Activated T-helper 1 cell treated with anti-CD3 and anti-CD28 coated beads, Interleukin-2, amount 50 U/mL, for 16 hours (primary cell): Measurements from ENCODE around the gene GULP1.

Experiments
- DNase-seq, 2 donors: peaks; one replicate each; pipeline ENCODE4 v3.0.0-alpha.2; 2020; ENCODE audit warnings: low read depth in 1 of 2, low spot score in 1 of 2

The GULP1 gene

GRCh38 chr2:188367164-188367563 lies 75.5 kb downstream of the GULP1 start:
- no peak for DNase-seq

- DNase-seq, result no peak
Observed at GRCh38 chr2:188369365-188369764, 77.7 kb downstream of the GULP1 start.

DNA sequence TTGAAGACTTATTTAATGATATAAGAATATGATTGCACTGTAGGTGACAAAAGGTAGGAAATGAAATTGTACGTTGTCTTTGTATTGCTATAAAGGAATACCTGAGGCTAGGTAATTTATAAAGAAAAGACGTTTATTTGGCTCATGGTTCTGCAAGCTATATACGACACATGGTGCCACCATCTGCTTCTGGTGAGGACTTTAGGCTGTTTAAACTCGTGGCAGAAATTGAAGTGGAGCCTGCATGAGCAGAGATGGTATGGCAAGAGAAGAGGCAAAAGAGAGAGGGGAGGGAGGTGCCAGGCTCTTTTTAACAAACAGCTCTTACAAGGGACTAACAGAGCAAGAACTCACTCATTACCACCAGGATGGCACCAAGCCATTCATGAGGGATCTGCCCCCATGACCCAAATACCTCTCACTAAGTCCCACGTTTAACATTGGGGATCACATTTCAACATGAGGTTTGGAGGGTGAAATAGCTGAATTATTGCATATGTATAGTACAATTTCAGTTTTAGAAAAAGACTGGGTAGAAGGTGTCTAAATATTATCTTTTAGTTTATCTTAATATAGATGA lies 86.8 kb downstream of the GULP1 start:
- DNase-seq, result no peak

DNA sequence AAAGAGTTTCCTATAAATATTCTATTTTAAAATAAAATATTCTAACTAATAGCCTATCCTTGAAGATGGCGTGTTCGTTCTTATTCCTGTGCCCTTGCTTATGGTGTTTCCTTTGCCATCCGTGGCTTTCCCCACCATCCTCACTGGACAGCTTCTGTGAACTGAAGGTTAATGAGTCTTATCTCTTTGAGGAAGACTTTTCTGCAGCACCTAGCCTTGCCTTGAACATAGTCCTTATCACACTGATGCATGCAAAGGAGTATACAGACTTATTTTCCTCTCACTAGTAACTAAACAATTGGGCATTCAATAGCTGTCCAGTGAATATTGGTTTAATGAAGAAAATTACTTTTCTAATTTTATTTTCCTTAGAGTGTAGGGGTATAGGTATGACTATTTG lies 88.1 kb downstream of the GULP1 start:
- no peak for DNase-seq

DNA sequence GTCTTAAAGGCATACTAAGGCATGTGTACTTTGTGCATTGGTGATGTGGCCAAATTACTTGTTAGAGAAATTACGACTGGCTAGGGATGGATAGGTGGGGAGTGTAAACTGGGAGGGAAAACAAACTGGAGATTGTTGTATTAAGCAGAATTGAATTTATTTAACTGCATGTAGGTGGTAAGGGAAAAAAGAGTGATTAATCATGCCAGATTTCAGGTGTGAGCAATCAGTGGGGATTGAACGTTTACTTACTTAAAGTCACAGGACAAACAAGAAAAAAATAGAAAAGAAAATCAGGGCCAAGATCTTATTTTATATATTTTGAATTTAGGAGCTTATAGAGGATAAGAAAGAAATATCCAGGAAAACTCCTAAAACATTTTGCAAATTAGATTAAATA lies 88.6 kb downstream of the GULP1 start:
- DNase-seq, result no peak

GRCh38 chr2:188381614-188382013 lies 89.9 kb downstream of the GULP1 start:
- no peak for DNase-seq

DNA sequence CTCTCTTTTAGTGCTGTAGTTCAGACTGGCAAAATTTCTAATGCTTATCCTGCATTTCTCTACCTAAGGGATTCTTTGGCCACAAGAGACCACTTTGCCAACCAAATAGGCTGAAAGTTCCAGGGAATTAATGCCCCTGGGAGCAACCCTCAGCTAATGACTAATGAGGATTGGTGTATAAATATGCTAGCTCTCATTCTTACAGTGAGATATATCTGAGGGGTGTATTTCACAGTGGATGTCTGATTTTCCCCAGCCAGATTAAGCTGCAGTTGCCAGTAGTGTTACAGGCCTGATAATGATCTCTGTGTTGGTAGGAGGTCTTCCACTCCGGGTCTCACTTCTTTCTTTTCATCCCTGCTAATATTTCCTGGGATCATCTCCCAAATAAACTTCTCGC lies 90.4 kb downstream of the GULP1 start:
- DNase-seq, result no peak

- no peak for DNase-seq
Observed at GRCh38 chr2:188383158-188383557, 91.5 kb downstream of the GULP1 start.

DNA sequence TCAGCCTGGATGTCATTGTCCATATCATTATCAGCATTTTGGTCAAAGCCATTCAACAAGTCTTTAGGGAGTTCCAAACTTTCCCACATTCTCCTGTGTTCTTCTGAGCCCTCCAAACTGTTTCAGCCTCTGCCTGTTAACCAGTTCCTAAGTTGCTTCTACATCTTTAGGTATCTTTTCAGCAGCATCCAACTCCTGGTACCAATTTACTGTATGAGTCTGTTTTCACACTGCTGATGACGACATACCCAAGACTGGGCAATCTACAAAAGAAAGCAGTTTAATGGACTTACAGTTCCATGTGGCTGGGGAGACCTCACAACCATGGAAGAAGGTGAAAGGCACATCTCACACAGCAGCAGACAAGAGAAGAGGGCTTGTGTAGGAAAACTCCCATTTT lies 94.2 kb downstream of the GULP1 start:
- no peak for DNase-seq

DNA sequence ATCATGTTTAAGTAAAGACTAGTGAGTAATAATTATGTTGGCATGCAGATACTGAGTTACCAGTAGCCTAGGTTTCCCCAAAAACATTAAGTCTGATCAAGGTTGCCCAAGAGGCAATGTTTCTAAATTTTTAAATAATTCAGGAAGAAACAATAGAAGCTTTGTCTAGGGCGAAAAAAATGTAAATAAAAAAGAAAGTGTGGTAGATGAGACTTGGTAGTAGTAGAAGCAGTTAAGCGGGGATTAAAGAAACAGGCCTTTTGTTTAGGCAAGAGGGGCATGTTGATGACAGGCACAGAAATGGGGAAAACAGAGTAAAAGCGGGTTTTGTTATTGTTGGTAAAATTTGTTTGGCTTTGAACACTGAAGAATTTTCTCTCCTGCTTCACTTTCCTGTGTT lies 97.2 kb downstream of the GULP1 start:
- DNase-seq, result no peak

DNA sequence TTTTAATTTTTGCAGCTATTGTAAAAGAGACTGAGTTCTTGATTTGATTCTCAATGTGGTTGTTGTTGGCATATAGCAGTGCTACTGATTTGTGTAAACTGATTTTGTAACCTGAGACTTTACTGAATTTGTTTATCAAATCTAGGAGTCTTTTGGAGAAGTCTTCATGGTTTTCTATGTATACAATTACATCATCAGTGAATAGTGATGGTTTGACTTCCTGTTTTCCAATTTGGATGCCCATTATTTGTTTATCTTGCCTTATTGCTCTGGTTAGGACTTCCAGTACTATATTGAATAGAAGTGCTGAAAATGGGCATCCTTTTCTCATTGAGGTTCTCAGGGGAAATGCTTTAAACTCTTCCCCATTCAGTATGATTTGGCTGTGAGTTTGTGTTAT lies 99.7 kb downstream of the GULP1 start:
- DNase-seq, result no peak

- no peak for DNase-seq
Observed at GRCh38 chr2:188394931-188395472, 103.3 kb downstream of the GULP1 start.

GRCh38 chr2:188395903-188396689 lies 104.4 kb downstream of the GULP1 start:
- no peak for DNase-seq

- no peak for DNase-seq
Observed at GRCh38 chr2:188399159-188399558, 107.5 kb downstream of the GULP1 start.

DNA sequence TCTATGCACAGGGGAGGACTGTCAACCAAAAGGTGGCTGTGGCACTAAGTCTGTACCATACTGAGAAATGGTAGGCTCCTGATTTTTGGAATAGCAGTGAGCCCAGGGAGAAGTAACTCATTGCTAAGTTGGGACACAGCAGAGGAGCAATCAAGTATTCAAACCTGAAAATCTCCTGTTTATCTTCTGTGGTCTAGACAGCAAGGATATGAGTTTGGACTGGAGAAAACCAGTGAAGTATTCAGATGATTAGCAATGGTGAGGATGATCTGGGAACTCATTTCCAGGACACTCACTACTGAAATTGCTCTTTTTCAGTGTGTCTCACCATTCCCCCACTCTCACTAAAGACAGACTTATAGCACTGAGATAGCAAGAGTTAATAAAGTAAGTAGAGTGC lies 112.0 kb downstream of the GULP1 start:
- DNase-seq, result no peak

GRCh38 chr2:188404341-188405004 lies 112.8 kb downstream of the GULP1 start:
- no peak for DNase-seq

DNA sequence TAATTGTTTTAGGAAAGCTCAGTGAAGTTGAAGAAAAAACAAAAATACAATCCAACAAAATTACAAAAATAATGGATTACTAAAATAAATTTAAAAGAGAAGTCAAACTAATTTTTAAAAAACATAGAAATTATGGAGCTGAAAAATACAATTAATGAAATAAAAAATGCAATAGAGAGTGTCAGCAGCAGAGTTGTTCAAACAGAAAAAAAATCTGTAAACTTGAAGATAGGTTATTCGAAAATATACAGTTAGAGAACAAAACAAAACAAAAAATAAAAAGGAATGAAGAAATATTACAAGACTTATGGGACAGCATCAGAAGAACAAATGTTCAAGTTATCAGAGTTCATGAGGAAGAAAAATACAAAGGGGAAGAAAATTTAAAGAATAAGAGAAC lies 114.7 kb downstream of the GULP1 start:
- no peak for DNase-seq

GRCh38 chr2:188410504-188411235 lies 119.0 kb downstream of the GULP1 start:
- DNase-seq, result no peak

DNA sequence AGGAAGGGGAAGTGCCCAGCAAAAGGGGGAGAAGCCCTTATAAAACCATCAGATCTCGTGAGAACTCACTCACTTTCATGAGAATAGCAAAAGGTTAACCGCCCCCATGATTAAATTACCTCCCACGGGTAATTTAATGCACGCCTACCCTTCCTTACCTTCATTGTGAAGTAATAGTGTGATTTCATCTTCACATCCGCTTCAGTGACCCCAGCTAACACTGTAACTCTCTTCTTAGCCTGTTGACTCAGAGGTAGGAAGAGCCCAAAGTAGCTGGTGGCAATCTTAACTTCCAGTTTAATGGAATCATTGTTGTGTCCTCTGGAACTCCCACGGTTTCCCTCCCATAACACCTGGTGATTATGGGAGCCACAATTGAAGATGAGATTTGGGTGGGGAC lies 120.5 kb downstream of the GULP1 start:
- no peak for DNase-seq

DNA sequence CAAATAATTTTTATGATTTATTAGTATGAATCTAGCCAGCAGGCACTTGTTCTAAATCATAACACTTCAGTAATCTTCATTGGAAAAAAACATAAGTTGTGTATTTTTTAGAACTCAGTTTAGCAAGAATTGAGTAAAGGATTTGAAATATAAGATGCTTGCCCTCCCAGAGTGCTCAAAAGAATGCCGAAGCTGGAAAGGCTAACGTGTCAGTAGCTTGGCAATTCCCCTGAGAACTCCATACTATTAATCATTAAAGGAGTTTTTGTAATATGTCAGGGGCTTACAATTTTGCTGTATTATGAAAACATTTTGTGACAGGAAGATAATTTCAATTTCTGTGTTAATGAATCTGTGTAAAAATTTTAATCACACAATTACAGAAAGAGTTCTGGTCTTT lies 122.7 kb downstream of the GULP1 start:
- no peak for DNase-seq

DNA sequence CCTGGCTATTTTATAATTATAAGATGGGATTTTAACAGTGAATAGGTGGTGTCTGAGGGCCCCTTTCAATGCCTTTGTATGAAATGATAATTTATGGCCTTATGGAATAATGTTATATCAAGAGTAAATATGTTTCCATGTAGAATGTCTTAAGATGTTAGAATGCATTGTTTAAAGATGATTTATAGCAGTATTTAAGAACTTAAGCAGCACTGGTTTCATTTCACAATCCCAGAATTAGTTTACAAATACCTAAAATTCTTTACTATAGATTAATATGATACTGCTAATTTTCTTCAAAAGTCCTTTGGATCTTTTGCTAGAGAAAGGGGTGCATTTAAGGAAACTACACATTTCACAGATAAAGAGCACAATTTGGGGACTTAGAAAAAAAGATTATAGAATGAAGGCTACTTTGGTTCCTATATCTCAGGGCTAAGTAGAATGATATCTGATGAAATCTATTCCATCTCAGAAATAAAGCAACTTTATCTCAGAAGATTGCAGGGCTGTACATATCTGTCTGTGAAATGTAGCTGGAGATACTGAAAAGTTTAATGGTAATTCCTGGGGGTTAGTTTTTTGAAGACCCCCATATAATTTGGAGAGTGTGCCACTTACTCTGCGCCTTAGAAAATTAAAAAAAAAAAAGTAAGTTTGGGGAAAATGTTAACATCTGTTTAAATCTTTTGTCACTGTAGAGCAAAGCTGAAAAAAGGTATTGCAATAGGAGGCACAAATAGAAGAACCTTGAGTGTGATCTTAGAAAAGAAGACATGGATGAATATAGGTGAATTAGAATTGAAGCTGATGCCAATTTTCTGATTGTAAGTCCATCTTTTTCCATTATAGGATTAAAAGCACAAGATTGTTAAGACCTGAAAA lies 123.4 kb downstream of the GULP1 start:
- DNase-seq, result no peak
